Stimulated activated CD4-positive, alpha-beta T cell treated with anti-CD3 and anti-CD28 coated beads, Interleukin-2, amount 100 ng/mL, for 48 hours (primary cell): Measurements from ENCODE around the gene USP14.

Source experiments
- DNase-seq, 2 donors: peaks; one replicate each; pipeline ENCODE4 v3.0.0-alpha.2; 2020

Gene USP14

GRCh38 chr18:160831-161570, 2.6 kb downstream of the USP14 start:
- DNase-seq = no peak

GRCh38 chr18:172361-172760, 14.0 kb downstream of the USP14 start:
- no peak for DNase-seq

DNA sequence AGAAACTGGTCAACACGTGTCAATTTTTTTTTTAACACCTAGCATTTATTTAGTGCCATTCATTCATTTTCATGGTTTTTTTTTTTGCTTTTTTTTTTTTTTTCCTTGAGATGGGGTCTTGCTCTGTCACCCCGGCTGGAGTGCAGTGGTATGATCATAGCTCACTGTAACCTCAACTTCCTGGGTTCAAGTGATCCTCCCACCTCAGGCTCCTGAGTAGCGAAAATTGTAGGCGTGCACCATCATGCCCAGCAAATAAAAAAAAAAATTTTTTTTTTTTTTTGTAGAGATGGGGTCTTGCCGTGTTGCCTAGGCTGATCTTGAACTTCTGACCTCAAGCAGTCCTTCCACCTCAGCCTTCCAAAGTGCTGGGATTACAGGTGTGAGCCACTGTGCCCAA, 21.1 kb downstream of the USP14 start:
- no peak for DNase-seq

- DNase-seq = no peak
Observed at GRCh38 chr18:181711-182110, 23.4 kb downstream of the USP14 start.

DNA sequence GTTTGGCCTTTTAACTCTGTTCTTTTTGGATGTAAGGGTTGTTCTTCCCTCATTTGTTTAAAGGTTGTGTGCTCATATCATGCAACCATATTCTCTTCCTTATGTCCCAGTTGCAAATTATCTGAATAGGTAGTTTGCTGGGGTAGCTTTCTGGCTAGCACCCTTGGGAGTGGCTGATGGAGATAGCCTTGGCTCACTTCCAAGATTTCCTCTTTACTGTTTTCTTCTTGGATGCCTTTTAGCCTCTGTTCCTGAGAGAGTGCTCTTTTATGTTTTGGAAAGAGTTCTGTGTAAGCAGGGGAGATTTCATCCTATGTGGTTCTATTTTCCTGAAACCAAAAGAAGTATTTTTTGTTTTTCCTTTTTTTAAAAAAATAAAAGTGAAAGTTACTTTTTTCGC, 25.4 kb downstream of the USP14 start:
- DNase-seq = no peak

DNA sequence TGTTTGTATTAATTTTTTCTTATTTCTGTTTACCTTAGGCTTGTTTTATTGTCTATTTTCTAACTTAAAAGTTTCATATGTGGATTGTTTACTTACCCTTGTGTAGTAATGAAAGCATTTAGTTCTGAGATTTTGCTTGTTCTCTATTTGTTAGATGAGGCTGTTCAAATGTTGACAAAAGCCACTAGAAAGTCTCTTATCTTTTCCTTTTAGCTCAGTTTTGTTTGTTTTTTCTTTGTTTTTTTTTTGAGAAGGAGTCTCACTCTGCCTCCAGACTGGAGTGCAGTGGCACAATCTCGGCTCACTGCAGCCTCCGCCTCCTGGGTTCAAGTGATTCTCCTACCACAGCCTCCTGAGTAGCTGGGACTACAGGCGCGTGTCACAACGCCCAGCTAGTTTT, 30.9 kb downstream of the USP14 start:
- DNase-seq = no peak

DNA sequence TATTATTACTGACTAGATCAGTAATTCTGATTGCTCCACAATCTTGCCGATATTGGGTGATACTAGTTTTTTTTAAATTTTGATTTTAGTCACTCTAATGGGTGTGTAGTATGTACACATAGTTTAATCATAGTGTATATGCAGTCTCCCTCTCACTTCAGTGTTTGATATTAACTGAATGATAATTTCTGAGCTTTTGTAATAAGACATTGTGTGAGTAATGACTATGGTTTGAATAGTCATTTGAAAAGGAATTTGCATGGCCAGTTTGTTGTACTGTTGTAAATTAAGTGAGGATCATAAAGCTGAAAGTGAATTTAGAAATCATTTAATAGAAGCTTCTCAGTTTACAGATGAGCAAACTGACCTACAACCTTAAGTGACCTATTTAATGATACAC, 33.4 kb downstream of the USP14 start:
- DNase-seq = no peak

DNA sequence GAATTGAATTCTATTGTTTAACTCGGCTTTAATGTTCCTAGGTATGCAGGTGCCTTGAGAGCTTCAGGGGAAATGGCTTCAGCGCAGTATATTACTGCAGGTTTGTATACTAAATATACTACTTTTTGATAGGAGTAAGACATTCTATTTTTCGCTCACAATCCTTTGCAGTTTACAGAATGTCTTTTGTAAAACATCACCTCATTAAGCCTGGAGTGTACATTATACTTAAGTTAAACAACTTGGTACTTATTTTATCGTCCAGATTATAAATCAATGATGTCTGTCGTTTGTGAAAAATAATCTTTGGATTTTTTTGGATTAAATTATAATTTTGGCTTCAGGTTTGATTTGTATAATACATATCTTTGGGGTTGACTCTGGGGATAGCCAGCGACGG, 34.4 kb downstream of the USP14 start:
- no peak for DNase-seq

DNA sequence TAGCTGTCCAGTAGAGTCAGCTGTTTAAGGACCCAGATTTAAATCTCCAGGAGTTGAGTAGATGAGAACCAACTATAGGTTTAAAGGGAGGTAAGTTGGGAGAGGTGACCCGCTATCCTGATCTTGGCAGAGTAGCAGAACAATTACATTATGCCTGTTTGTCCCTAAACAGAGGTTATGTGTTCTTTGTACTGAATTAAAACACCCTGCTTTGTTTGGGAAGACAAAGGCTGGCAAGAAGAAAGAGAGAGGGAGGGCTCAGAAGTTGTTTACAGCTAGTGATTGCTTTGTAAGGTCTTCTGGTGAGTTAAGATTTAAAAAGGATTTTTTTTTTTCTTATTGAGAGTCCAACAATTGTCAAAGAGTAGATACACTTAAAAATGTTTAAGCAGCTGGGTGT, 37.3 kb downstream of the USP14 start:
- no peak for DNase-seq

DNA sequence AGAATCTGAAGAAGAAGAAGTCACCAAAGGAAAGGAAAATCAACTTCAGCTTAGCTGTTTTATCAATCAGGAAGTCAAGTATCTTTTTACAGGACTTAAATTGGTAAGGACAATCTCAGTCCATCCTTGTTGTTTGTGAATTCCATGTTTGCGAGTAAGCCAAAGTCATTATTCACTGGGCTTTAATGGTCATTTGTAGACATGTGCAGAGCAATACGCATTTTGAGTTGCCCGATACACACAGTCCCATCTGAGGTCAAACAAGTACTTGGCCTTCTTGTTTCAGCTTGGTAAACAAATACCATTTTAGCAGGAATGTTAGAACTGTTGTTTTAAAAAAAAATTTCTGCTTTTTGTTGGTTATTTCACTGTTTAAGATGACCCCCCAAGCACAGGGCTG, 40.9 kb downstream of the USP14 start:
- no peak for DNase-seq

- no peak for DNase-seq
Observed at GRCh38 chr18:199768-200167, 41.4 kb downstream of the USP14 start.

DNA sequence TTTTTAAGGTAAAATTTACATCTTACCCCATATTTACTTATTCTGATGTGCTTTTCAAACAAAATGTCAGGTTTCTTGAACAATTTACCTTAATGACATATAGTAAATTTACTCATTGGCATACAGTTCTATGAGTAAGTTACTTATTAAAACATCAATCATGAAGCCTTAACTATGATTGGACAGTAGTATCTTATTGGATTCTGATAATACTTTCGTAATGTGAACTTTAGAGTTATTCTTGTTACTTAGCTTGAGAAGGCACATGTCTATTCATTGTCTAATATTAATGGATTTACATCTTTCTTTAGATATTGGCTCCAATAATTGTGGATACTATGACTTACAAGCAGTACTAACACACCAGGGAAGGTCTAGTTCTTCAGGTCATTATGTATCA, 51.7 kb downstream of the USP14 start:
- no peak for DNase-seq

DNA sequence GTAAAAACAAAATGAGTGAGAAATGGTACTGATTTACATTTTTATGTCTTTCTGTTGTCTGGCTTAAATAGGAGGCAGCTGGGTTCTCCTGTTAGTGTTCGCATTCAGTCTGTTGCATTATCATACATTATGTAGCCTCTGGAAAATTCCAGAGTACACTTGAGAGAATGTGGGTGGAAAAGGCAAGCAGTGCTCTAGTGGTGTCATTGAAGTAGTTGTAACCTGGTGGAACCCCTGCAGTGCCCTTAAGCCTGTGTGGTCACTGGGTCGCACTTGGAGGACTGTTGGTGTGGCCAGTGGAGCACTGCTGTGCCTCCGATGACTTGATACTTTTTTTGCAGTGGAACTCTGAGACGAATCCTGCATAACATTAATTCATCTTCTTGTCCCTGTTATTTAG, 52.4 kb downstream of the USP14 start:
- no peak for DNase-seq

DNA sequence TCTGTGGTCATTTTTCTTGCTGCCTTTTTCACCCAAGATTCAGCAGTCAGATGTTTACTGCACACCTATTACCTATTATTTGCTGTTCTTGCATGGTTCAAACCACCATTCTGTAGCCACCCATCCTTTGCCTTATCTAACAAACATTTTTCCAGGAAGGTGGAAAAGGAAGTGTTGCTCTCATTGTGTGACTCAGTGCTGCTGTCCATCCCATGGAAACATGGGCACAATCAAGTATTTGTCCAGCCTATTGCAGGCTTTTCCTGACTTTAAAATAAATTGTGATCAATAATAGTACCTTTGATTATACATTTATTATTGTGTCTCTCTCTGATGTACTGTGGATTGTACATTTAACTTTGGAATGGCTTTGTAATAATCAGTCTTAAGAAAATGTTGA, 53.2 kb downstream of the USP14 start:
- no peak for DNase-seq

DNA sequence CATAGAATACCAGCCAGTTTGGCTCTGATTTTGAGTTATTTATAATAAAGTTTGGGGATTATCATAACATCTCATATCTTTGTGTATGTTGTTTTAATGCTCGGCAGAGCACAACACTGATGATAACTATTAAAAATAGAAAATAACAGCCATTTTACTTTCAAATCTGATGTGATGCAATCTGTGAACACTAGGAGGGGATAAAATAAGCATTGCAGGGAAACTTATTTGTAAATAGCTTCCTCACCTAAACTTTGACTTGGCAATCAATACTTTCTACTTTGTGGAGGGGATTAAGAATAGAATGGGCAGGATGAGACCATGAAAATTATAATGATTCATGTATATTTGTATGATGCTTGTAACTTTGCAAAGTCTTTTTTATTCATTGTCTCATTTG, 54.4 kb downstream of the USP14 start:
- DNase-seq = no peak

- no peak for DNase-seq
Observed at GRCh38 chr18:213505-213904, 55.1 kb downstream of the USP14 start.

- no peak for DNase-seq
Observed at GRCh38 chr18:213966-214365, 55.6 kb downstream of the USP14 start.

- DNase-seq = no peak
Observed at GRCh38 chr18:215448-216010, 57.2 kb downstream of the USP14 start.

DNA sequence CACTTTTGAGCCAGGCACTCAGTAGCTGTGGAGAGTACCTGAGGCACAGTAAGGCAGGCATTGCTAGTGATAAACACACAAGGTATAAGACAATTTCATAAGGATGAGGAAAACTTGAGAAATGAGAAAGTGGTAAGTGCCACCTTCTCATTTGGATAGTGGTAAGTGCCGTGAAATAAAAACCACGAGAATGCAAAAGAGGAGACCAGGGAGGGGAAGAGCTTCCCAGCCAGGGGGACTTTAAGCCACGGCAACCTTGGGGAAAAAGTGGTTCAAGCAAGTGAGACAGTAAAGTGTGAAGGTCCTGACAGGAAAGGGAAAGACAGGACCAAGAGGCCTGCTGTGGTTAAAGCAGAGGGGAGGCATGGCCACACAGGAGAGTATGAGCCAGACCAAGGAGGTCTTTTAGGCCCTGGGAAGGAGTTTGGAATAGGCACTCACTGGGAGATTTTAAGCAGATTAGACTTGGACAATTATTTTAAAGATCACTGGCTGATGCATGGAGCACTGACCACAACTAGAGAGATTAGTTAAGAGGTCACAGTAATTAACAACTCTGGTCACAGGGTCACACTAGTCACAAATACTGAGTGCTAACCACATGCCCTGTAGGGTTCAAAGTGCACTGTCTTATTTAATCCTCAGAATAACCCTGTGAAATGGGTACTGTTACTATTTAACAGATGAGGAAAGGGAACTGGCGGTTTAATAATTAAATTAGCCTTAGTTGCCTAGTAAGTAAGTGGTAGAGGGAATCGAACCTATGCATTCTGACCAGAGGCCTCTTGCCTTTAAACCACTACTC, 59.4 kb downstream of the USP14 start:
- DNase-seq = no peak

DNA sequence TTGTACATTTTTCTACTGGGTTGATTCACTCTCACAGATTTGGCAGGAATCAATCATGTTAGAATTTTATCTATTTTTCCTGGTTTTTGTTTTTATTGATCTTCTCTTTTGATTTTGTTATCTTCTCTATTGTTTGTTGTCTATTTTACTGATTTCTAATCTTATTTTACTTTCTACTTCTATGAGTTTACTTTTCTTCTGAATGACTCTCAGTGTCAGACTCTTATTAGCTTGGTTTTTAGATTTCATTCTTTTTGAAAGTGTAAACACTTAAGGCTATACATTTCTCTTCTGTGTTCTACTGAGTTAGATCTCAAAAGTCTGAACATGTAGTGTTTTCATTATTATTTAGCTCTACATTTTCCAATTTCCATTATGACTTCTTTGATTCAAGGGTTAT, 62.4 kb downstream of the USP14 start:
- DNase-seq = no peak

DNA sequence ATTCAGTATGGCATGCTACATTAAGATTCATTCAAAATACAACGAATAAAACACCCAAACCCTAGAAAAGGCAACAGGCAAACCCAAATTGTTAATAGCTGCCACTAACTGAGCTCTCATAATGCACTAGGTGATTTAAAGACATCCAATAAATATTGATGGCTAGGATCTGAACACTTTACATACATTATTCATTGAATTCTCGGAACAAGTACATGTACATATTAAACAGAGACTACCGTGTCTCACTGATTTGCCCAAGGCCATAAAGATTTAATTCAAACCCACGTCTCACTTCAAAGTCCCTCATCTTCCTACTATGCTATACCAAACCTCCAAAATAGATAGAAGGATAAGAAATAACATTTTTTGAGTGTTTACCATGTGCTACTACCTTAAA, 67.4 kb downstream of the USP14 start:
- no peak for DNase-seq

DNA sequence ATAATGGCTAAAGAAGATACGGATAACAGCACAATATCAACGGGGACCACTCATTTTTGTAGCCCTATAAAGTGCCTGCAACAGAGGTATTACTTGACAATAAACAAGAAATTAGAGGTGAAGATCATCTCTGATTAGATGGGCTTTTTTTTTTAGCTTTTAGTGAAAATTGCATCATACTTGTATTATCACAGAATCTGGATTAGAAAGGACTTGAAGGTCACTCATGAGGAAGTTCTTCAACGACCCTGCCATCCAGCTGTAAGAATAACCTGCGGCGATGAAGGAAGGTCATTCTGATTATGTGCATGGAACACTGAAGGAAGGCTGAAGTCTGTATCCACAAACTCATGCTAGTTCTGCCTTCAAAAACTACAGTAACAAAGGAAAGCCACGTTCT, 69.0 kb downstream of the USP14 start:
- no peak for DNase-seq

DNA sequence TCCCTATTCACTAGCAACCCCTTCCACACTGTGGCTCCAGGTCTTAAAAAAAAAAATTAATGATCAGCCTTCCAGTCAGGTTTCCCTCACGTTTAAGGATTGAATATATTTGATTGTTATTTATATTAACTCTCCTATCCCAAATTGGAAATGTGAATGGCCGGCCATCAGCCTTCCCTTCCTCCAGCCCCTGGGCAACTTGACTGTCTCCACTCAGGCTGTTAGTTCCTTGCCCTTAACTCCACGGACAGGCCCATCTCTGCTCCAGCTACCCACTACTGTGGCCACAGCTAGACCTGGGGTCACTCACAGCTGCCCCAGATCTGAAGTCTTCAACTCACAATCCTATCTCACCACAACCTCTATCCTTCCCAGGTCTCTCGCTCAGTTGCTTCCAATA, 69.5 kb downstream of the USP14 start:
- no peak for DNase-seq

DNA sequence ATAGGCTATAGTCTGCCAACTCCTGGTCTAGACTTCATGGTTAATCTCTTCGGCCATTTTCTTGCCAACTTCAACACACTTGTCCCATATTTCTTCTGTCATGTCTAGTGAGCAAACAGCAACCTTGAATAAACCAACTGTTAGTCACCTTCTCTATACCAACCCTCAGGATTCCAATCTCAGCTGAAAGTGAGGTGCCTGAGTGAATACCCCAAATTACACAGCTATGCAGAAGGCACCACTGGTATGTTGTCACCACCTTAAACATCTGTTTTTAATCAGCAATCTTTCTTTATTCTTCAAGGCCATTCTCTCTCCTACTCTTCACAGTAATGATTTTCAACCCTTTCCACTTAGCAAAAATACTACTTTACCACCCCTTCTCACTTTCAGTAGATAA, 70.2 kb downstream of the USP14 start:
- no peak for DNase-seq
